HG03280 (cell line): Measurements from ENCODE around the gene RAMACL.
"Not testable (repeated sequence)": the region's sequence is repeated elsewhere in the genome, so short reads cannot be mapped to it uniquely, and the experiment has no call there.

Source experiments
- ATAC-seq: cut with Tn5 transposase; IDR thresholded peaks from one replicate; pipeline ENCODE4 v1.9.1; 2021; ENCODE audit warnings: mild to moderate bottlenecking, moderate library complexity; ENCODE audit not compliant: unreplicated experiment

Gene RAMACL

GRCh38 chr6:166558156-166559005, 28.1 kb downstream of the RAMACL start:
- ATAC-seq: no peak

GRCh38 chr6:166556863-166557322, 29.6 kb downstream of the RAMACL start:
- no peak for ATAC-seq

GRCh38 chr6:166556336-166556735, 30.1 kb downstream of the RAMACL start:
- ATAC-seq: no peak

GRCh38 chr6:166555086-166555485, 31.4 kb downstream of the RAMACL start:
- ATAC-seq: no peak

- ATAC-seq: no peak
Measured at GRCh38 chr6:166554316-166554715, 32.2 kb downstream of the RAMACL start.

GRCh38 chr6:166553563-166554271, 32.8 kb downstream of the RAMACL start:
- no peak for ATAC-seq

- no peak for ATAC-seq
Measured at GRCh38 chr6:166552600-166552999, 33.9 kb downstream of the RAMACL start.

GRCh38 chr6:166551754-166552495, 34.6 kb downstream of the RAMACL start:
- no peak for ATAC-seq

GRCh38 chr6:166546653-166547052, 39.8 kb downstream of the RAMACL start:
- no peak for ATAC-seq

GRCh38 chr6:166545156-166546034, 41.1 kb downstream of the RAMACL start:
- ATAC-seq: no peak

- ATAC-seq: no peak
Measured at GRCh38 chr6:166544296-166544605, 42.2 kb downstream of the RAMACL start.

- no peak for ATAC-seq
Measured at GRCh38 chr6:166543603-166544295, 42.7 kb downstream of the RAMACL start.

GRCh38 chr6:166542580-166542912, 43.9 kb downstream of the RAMACL start:
- no peak for ATAC-seq

GRCh38 chr6:166541876-166542579, 44.5 kb downstream of the RAMACL start:
- no peak for ATAC-seq

- ATAC-seq: peak; percentile 20
Measured at GRCh38 chr6:166541366-166541765, 45.1 kb downstream of the RAMACL start.

GRCh38 chr6:166540631-166541331, 45.7 kb downstream of the RAMACL start:
- peak; percentile 98 for ATAC-seq

GRCh38 chr6:166539543-166539942, 46.9 kb downstream of the RAMACL start:
- no peak for ATAC-seq

- not testable (repeated sequence) for ATAC-seq
Measured at GRCh38 chr6:166539011-166539385, 47.5 kb downstream of the RAMACL start.
